ENCODE data around the gene GRK2.
"Not testable (repeated sequence)": the region's sequence is repeated elsewhere in the genome, so short reads cannot be mapped to it uniquely, and the experiment has no call there.

Gene GRK2

GRCh38 chr11:67254798-67255197 is 11.5 kb upstream of the GRK2 start:
- no peak for DNase-seq (ENCODE audit: low spot score)

GRCh38 chr11:67255353-67255752 is 10.9 kb upstream of the GRK2 start:
- DNase-seq (ENCODE audit: low spot score) = no peak

- no peak for DNase-seq (ENCODE audit: low spot score)
Observed at GRCh38 chr11:67255864-67256263, 10.4 kb upstream of the GRK2 start.

GRCh38 chr11:67256477-67257135 is 9.7 kb upstream of the GRK2 start:
- no peak for DNase-seq (ENCODE audit: low spot score)

GRCh38 chr11:67260406-67260805 is 5.9 kb upstream of the GRK2 start:
- DNase-seq (ENCODE audit: low spot score) = no peak

- DNase-seq (ENCODE audit: low spot score) = not testable (repeated sequence)
Observed at GRCh38 chr11:67260885-67261639, 5.2 kb upstream of the GRK2 start.

GRCh38 chr11:67261640-67261945 is 4.7 kb upstream of the GRK2 start:
- no peak for DNase-seq (ENCODE audit: low spot score)

GRCh38 chr11:67261946-67262681 is 4.2 kb upstream of the GRK2 start:
- DNase-seq (ENCODE audit: low spot score) = no peak

GRCh38 chr11:67262731-67263675 is 3.3 kb upstream of the GRK2 start:
- peak; percentile 83 for DNase-seq (ENCODE audit: low spot score)

- no peak for DNase-seq (ENCODE audit: low spot score)
Observed at GRCh38 chr11:67264260-67264659, 2.0 kb upstream of the GRK2 start.

GRCh38 chr11:67264877-67265632 is 1.2 kb upstream of the GRK2 start:
- DNase-seq (ENCODE audit: low spot score) = no peak

GRCh38 chr11:67265633-67266448 is 432 bp upstream of the GRK2 start:
- peak; percentile 85 for DNase-seq (ENCODE audit: low spot score)

GRCh38 chr11:67267188-67268080 is 1.2 kb downstream of the GRK2 start:
- peak; percentile 32 for DNase-seq (ENCODE audit: low spot score)

- peak; percentile 65 for DNase-seq (ENCODE audit: low spot score)
Observed at GRCh38 chr11:67268081-67268961, 2.0 kb downstream of the GRK2 start.

GRCh38 chr11:67268962-67269268 is 2.6 kb downstream of the GRK2 start:
- DNase-seq (ENCODE audit: low spot score) = no peak

GRCh38 chr11:67269401-67270255 is 3.4 kb downstream of the GRK2 start:
- DNase-seq (ENCODE audit: low spot score) = peak; percentile 20
